SK-N-SH (cell line): ENCODE data around the gene DLL3. TPM values are rescaled to one million over a fixed set of nuclear protein-coding genes. Genes with fewer than 3 reads are reported as not detected.

Experiments
- CTCF ChIA-PET: fragments of 300-600, 350-600 bp; formaldehyde crosslinking; extraction: SDS; loops from one replicate; lab custom pipeline; 2021; lab: Yijun Ruan, JAX
- POLR2A ChIA-PET: fragments of 350-600 bp; sonication (Branson Sonifier 250); formaldehyde crosslinking; extraction: SDS; loops from one replicate; lab custom pipeline; 2020; ENCODE audit warnings: antibody characterized with exemption, inconsistent platforms; lab: Yijun Ruan, JAX
- DNase-seq: peaks from one replicate; pipeline ENCODE4 v3.0.0; 2012
- H2AFZ ChIP-seq: fragments of 200-600 bp; sonication (generic); 2 replicates; pipeline ENCODE4 v1.8.1; 2016; ENCODE audit warnings: antibody characterized with exemption, mild to moderate bottlenecking, low read depth
- H3F3A ChIP-seq: fragments of 200-600 bp; sonication (generic); replicated peaks from 2 replicates; pipeline ENCODE3; 2016; ENCODE audit warnings: antibody characterized with exemption, mild to moderate bottlenecking; ENCODE audit not compliant: insufficient read depth
- H3K27ac ChIP-seq, 2 experiments: fragments of 200-500 bp in 1 of 2; fragments of 200-600 bp in 1 of 2; sonication (Bioruptor generic) in 1 of 2; sonication (generic), shearing (Covaris generic) in 1 of 2; 2 replicates each; pipeline versions ENCODE4 v1.5.1 to v1.6.1; 2014 to 2016; ENCODE audit warnings: low read depth in 2 of 2, inconsistent platforms in 1 of 2, low read length in 1 of 2, mild to moderate bottlenecking in 1 of 2, mixed read lengths in 1 of 2
- H3K27me3 ChIP-seq: fragments of 200-600 bp; sonication (generic), shearing (Covaris generic); 2 replicates; pipeline ENCODE4 v1.6.1; 2016; ENCODE audit warnings: mixed run types; ENCODE audit not compliant: insufficient read depth
- H3K36me3 ChIP-seq, 2 experiments: fragments of 200-500 bp in 1 of 2; fragments of 200-600 bp in 1 of 2; sonication (Bioruptor generic) in 1 of 2; sonication (generic) in 1 of 2; replicated peaks in 1 of 2; 2 replicates each; pipeline versions ENCODE3 to v1.5.1; 2014 to 2016; ENCODE audit warnings: low read length in 1 of 2, mild to moderate bottlenecking in 1 of 2; ENCODE audit not compliant: insufficient read depth in 2 of 2, control insufficient read depth in 1 of 2
- H3K4me1 ChIP-seq, 2 experiments: fragments of 200-500 bp in 1 of 2; fragments of 200-600 bp in 1 of 2; sonication (Bioruptor generic) in 1 of 2; sonication (generic), shearing (Covaris generic) in 1 of 2; 2 replicates each; pipeline versions ENCODE4 v1.5.1 to v1.6.1; 2014 to 2016; ENCODE audit warnings: low read depth in 1 of 2, low read length in 1 of 2, mixed run types in 1 of 2; ENCODE audit not compliant: insufficient read depth in 2 of 2, control insufficient read depth in 1 of 2
- H3K4me2 ChIP-seq: fragments of 200-600 bp; sonication (generic), shearing (Covaris generic); 2 replicates; pipeline ENCODE4 v1.6.1; 2017; ENCODE audit warnings: mixed run types
- H3K4me3 ChIP-seq, 2 experiments: fragments of 200-500 bp in 1 of 2; fragments of 200-600 bp in 1 of 2; sonication (Bioruptor generic) in 1 of 2; sonication (generic), shearing (Covaris generic) in 1 of 2; 2 replicates each; pipeline versions ENCODE4 v1.5.1 to v1.8.1; 2014 to 2016; ENCODE audit warnings: low read depth in 2 of 2, inconsistent platforms in 1 of 2, low read length in 1 of 2, mild to moderate bottlenecking in 1 of 2, mixed read lengths in 1 of 2, moderate library complexity in 1 of 2
- H3K79me2 ChIP-seq: fragments of 200-600 bp; sonication (generic); 2 replicates; pipeline ENCODE4 v1.8.1; 2017; ENCODE audit warnings: mild to moderate bottlenecking; ENCODE audit not compliant: insufficient read depth
- H3K9ac ChIP-seq: fragments of 200-600 bp; sonication (generic); 2 replicates; pipeline ENCODE4 v1.6.1; 2017; ENCODE audit warnings: mixed run types
- H3K9me2 ChIP-seq: fragments of 200-600 bp; sonication (generic); 2 replicates; pipeline ENCODE4 v1.6.1; 2017; ENCODE audit warnings: mixed run types
- H3K9me3 ChIP-seq: fragments of 200-600 bp; sonication (generic); 2 replicates; pipeline ENCODE4 v1.6.1; 2017; ENCODE audit warnings: mixed run types, mild to moderate bottlenecking, moderate library complexity
- H4K20me1 ChIP-seq: fragments of 200-600 bp; sonication (generic); 2 replicates; pipeline ENCODE4 v1.6.1; 2017; ENCODE audit warnings: mild to moderate bottlenecking, mixed run types; ENCODE audit not compliant: insufficient read depth
- ELF1 ChIP-seq: IDR thresholded peaks from 2 replicates; pipeline ENCODE4 v1.4.0; 2012
- EP300 ChIP-seq, 2 experiments: IDR thresholded peaks; 2 replicates each; pipeline versions ENCODE4 v1.4.0 to v1.6.1; 2012; ENCODE audit warnings: borderline replicate concordance in 1 of 2, low read depth in 1 of 2, low read length in 1 of 2
- EZH2phosphoT487 ChIP-seq: fragments of 200-600 bp; sonication (generic); IDR thresholded peaks from 2 replicates; pipeline ENCODE4 v1.6.1; 2017; ENCODE audit warnings: low read depth, mixed run types, mild to moderate bottlenecking, antibody characterized with exemption, moderate library complexity, borderline replicate concordance
- FOSL2 ChIP-seq: IDR thresholded peaks from 2 replicates; pipeline ENCODE4 v1.4.0; 2012; ENCODE audit warnings: low read depth, mild to moderate bottlenecking, moderate library complexity, borderline replicate concordance
- FOXJ3 ChIP-seq: sonication (generic); formaldehyde crosslinking; IDR thresholded peaks from 2 replicates; pipeline ENCODE4 v1.5.1; 2020; ENCODE audit warnings: mild to moderate bottlenecking, missing genetic modification reagents
- FOXM1 ChIP-seq: IDR thresholded peaks from 2 replicates; pipeline ENCODE4 v1.4.0; 2012; ENCODE audit warnings: low read depth, mild to moderate bottlenecking
- GATA2 ChIP-seq: sonication (generic); formaldehyde crosslinking; IDR thresholded peaks from 2 replicates; pipeline ENCODE4 v1.5.0; 2020; ENCODE audit warnings: mild to moderate bottlenecking, missing genetic modification reagents
- JUND ChIP-seq: IDR thresholded peaks from 2 replicates; pipeline ENCODE4 v1.4.0; 2012
- MEF2A ChIP-seq: IDR thresholded peaks from 2 replicates; pipeline ENCODE4 v1.4.0; 2012; ENCODE audit warnings: low read depth, borderline replicate concordance
- NFIC ChIP-seq: IDR thresholded peaks from 2 replicates; pipeline ENCODE4 v1.4.0; 2012; ENCODE audit warnings: borderline replicate concordance
- POLR2AphosphoS5 ChIP-seq: IDR thresholded peaks from 2 replicates; pipeline ENCODE4 v1.6.1; 2012; ENCODE audit warnings: low read depth, low read length
- RXRA ChIP-seq: IDR thresholded peaks from 2 replicates; pipeline ENCODE4 v1.4.0; 2012; ENCODE audit warnings: low read depth, mild to moderate bottlenecking, borderline replicate concordance
- SMC3 ChIP-seq: IDR thresholded peaks from 2 replicates; pipeline ENCODE4 v1.6.1; 2012; ENCODE audit warnings: low read depth, low read length, improper control_type of control experiment
- TCF12 ChIP-seq: IDR thresholded peaks from 2 replicates; pipeline ENCODE4 v1.4.0; 2012
- TEAD4 ChIP-seq: IDR thresholded peaks from 2 replicates; pipeline ENCODE4 v1.4.0; 2012; ENCODE audit warnings: mild to moderate bottlenecking, borderline replicate concordance; ENCODE audit not compliant: insufficient read depth
- WGBS: methylation state at CpG from one replicate; pipeline ENCODE4 v1.1.6; 2017; ENCODE audit warnings: low lambda C conversion rate; 5-methylcytosine and 5-hydroxymethylcytosine counted together
- polyA plus RNA-seq, 3 experiments: library from polyadenylated mRNA; depleted of rRNA; stranded (reverse); fragments of >200 nt; gene quantifications; 2 replicates each; pipeline ENCODE4 v1.2.3, GENCODE V29; 2012
- TF ChIP-seq, protein P1 (sequence below): fragments of 150-350 bp; IDR thresholded peaks from 2 replicates; pipeline ENCODE4 v1.6.1; 2016; ENCODE audit warnings: mild to moderate bottlenecking, low read depth, low read length
- TF ChIP-seq, protein P2 (sequence below): IDR thresholded peaks from 2 replicates; pipeline ENCODE4 v1.6.1; 2012; ENCODE audit warnings: mild to moderate bottlenecking, low read depth, low read length, moderate library complexity
- TF ChIP-seq, protein P3 (sequence below): IDR thresholded peaks from 2 replicates; pipeline ENCODE4 v1.4.0; 2012; ENCODE audit warnings: low read depth, borderline replicate concordance
- TF ChIP-seq, protein P4 (sequence below): IDR thresholded peaks from 2 replicates; pipeline ENCODE4 v1.4.0; 2012; ENCODE audit warnings: low read depth

Gene DLL3
- polyA plus RNA-seq, 1 of the 3 experiments (the other 2 are of a cell fraction): 4.7 TPM

DNA sequence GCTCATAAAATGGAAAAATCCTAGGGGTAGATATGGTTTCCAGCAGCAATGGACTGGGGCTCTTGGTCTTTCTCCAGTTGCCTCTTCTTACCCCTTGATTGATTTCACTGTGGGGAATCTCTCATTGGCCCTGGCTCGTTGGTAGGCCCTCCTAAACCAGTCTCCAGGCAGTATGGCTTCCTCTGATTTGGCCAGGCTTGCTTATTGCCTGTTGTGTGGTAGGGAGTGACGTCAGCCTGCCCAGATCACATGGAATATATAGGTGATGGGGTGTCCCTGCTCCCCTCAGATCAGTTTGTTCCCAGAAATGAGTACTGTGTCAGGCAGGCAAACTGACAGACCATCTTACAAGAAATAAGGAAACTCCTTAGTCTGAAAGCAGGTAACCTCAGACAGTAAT, 10.5 kb downstream of the DLL3 start:
- DNase-seq: no peak
- WGBS: 88% methylated on average over 2 of the region's 2 CpGs
- H4K20me1 ChIP-seq: no peaks in the 10 kb centered on the region
- H3K79me2 ChIP-seq: no peaks in the 10 kb centered on the region
- TF ChIP-seq GATA2 (CRISPR knock-in tag): no peak
- no peak for TF ChIP-seq FOSL2
- no peak for TF ChIP-seq EP300 (IDR thresholded peaks at IDR 0.05; ENCODE audit: borderline replicate concordance in 1 of 2, low read depth in 1 of 2, low read length in 1 of 2)
- no peak for TF ChIP-seq FOXJ3 (CRISPR knock-in tag)
- TF ChIP-seq, protein P1, sequence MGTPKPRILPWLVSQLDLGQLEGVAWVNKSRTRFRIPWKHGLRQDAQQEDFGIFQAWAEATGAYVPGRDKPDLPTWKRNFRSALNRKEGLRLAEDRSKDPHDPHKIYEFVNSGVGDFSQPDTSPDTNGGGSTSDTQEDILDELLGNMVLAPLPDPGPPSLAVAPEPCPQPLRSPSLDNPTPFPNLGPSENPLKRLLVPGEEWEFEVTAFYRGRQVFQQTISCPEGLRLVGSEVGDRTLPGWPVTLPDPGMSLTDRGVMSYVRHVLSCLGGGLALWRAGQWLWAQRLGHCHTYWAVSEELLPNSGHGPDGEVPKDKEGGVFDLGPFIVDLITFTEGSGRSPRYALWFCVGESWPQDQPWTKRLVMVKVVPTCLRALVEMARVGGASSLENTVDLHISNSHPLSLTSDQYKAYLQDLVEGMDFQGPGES: no peak
- TF ChIP-seq MEF2A: no peak
- no peak for TF ChIP-seq FOXM1
- TF ChIP-seq EZH2phosphoT487: no peak
- TF ChIP-seq TEAD4: no peak
- no peak for TF ChIP-seq SMC3
- TF ChIP-seq TCF12: no peak
- TF ChIP-seq NFIC: no peak
- TF ChIP-seq, protein P2, sequence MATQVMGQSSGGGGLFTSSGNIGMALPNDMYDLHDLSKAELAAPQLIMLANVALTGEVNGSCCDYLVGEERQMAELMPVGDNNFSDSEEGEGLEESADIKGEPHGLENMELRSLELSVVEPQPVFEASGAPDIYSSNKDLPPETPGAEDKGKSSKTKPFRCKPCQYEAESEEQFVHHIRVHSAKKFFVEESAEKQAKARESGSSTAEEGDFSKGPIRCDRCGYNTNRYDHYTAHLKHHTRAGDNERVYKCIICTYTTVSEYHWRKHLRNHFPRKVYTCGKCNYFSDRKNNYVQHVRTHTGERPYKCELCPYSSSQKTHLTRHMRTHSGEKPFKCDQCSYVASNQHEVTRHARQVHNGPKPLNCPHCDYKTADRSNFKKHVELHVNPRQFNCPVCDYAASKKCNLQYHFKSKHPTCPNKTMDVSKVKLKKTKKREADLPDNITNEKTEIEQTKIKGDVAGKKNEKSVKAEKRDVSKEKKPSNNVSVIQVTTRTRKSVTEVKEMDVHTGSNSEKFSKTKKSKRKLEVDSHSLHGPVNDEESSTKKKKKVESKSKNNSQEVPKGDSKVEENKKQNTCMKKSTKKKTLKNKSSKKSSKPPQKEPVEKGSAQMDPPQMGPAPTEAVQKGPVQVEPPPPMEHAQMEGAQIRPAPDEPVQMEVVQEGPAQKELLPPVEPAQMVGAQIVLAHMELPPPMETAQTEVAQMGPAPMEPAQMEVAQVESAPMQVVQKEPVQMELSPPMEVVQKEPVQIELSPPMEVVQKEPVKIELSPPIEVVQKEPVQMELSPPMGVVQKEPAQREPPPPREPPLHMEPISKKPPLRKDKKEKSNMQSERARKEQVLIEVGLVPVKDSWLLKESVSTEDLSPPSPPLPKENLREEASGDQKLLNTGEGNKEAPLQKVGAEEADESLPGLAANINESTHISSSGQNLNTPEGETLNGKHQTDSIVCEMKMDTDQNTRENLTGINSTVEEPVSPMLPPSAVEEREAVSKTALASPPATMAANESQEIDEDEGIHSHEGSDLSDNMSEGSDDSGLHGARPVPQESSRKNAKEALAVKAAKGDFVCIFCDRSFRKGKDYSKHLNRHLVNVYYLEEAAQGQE: no peak
- no peak for TF ChIP-seq ELF1
- TF ChIP-seq, protein P3, sequence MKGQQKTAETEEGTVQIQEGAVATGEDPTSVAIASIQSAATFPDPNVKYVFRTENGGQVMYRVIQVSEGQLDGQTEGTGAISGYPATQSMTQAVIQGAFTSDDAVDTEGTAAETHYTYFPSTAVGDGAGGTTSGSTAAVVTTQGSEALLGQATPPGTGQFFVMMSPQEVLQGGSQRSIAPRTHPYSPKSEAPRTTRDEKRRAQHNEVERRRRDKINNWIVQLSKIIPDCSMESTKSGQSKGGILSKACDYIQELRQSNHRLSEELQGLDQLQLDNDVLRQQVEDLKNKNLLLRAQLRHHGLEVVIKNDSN: no peak
- TF ChIP-seq POLR2AphosphoS5: no peak
- no peak for TF ChIP-seq RXRA
- no peak for TF ChIP-seq JUND
- TF ChIP-seq, protein P4, sequence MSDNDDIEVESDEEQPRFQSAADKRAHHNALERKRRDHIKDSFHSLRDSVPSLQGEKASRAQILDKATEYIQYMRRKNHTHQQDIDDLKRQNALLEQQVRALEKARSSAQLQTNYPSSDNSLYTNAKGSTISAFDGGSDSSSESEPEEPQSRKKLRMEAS: no peak
- H3K36me3 ChIP-seq: no peaks in the 10 kb centered on the region
- H3K4me3 ChIP-seq: no peak overlapping the region
- peaks cover 5% of the 10 kb centered on the region; the same call in 1 of the 2 replicates for H3K27me3 ChIP-seq
- ChIA-PET CTCF (interaction anchor here (0.7 to 1.9 kb wide), 3 partner anchors 10 to 34 kb away, joined by 3 to 5 read pairs (median 4); partner anchors contain the start of genes DLL3 and EID2B), POLR2A (no interaction called here)
- no peaks in the 10 kb centered on the region for H3F3A ChIP-seq
- no peaks in the 10 kb centered on the region for H3K9me3 ChIP-seq
- H2AFZ ChIP-seq: no peak overlapping the region
- H3K4me1 ChIP-seq: peaks cover 0 to 5% of the 10 kb centered on the region in 2 experiments; a peak in 1 of 4 replicates
- no peak overlapping the region for H3K27ac ChIP-seq
- H3K9ac ChIP-seq: no peak overlapping the region
- no peaks in the 10 kb centered on the region for H3K9me2 ChIP-seq
- no peak overlapping the region for H3K4me2 ChIP-seq
